IPS-18c (cell line): ENCODE results near the gene RGCC.
A peak's percentile ranks its signal among the peaks of the same experiment; 100 is the strongest.
"Not testable (repeated sequence)": the region's sequence is repeated elsewhere in the genome, so short reads cannot be mapped to it uniquely, and the experiment has no call there.

Experiments used
- H3K4me3 ChIP-seq: 2 replicates; pipeline ENCODE4 v1.7.0; 2013; ENCODE audit warnings: low read depth, mild to moderate bottlenecking, low read length, moderate library complexity; ENCODE audit not compliant: insufficient read depth
- H3K9me3 ChIP-seq: one replicate; pipeline ENCODE4 v1.6.1; 2013; ENCODE audit warnings: mild to moderate bottlenecking, low read length, moderate library complexity; ENCODE audit not compliant: control insufficient read depth, insufficient read depth

Gene RGCC, protein sequence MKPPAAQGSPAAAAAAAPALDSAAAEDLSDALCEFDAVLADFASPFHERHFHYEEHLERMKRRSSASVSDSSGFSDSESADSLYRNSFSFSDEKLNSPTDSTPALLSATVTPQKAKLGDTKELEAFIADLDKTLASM

GRCh38 chr13:41456768-41457588, at the start of gene RGCC:
Gene RGCC, plus strand, starts transcription at chr13:41457550. Its CDS starts 158 bp downstream, at chr13:41457708.
- no peaks in the 10 kb centered on the region for H3K9me3 ChIP-seq
- H3K4me3 ChIP-seq, result peak within 1 kb of the TSS; percentile 60

- H3K9me3 ChIP-seq, result no peaks in the 10 kb centered on the region
Observed at GRCh38 chr13:41408121-41408520, 49.2 kb upstream of the RGCC start.

GRCh38 chr13:41408746-41409145, 48.6 kb upstream of the RGCC start:
- Histone ChIP-seq H3K9me3 (no peaks in the 10 kb centered on the region), H3K4me3 (no peak overlapping the region)

More at GRCh38 chr13:41408121-41408520, 49.2 kb upstream of the RGCC start:
- H3K4me3 ChIP-seq, result no peak overlapping the region

- no peak overlapping the region for H3K4me3 ChIP-seq
- no peaks in the 10 kb centered on the region for H3K9me3 ChIP-seq
Observed at GRCh38 chr13:41409611-41410010, 47.7 kb upstream of the RGCC start.

DNA sequence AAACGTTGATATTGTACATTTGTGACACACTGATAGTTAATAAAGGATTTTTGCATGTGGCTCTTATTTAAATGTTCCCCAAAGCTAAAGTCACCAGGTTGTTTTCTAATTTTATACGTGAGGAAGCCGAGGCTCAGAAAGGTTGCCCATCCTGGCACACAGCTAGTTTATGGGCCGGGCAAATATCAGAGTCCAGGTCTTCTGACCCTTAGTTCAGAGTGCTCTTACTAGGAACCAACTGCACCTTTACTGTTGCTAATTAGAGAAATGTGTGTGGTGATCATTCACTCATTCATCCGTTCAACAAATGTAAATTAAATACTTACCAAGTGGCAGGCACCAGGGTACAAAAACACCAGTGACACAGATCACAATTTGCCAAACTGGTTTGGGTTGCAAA, 46.3 kb upstream of the RGCC start:
- Histone ChIP-seq H3K4me3 (no peak overlapping the region), H3K9me3 (no peaks in the 10 kb centered on the region)

- H3K4me3 ChIP-seq, result no peak overlapping the region
Observed at GRCh38 chr13:41411522-41411921, 45.8 kb upstream of the RGCC start.

DNA sequence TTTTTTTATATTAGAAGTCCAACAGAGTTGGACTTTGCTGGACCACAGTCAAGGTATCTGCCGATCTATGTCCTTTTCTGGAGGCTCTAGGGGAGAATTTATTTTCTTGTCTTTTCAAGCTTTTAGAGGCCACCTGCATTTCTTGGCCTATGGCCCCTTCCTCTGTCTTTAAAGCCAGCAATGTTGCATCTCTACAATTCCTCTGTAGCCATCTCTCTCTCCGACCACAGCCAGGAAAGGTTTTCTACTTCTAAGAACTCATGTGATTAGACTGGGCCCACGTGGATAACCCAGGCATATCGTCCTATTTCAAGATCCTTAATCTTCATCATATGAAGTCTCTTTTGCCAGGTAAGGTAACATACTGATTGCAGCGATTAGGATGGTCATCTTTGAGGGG, 43.5 kb upstream of the RGCC start:
- Histone ChIP-seq H3K9me3 (no peaks in the 10 kb centered on the region), H3K4me3 (no peak overlapping the region)

More at GRCh38 chr13:41411522-41411921, 45.8 kb upstream of the RGCC start:
- H3K9me3 ChIP-seq, result no peaks in the 10 kb centered on the region

- Histone ChIP-seq H3K9me3 (no peaks in the 10 kb centered on the region), H3K4me3 (no peak overlapping the region)
Observed at GRCh38 chr13:41416276-41416675, 41.1 kb upstream of the RGCC start.

DNA sequence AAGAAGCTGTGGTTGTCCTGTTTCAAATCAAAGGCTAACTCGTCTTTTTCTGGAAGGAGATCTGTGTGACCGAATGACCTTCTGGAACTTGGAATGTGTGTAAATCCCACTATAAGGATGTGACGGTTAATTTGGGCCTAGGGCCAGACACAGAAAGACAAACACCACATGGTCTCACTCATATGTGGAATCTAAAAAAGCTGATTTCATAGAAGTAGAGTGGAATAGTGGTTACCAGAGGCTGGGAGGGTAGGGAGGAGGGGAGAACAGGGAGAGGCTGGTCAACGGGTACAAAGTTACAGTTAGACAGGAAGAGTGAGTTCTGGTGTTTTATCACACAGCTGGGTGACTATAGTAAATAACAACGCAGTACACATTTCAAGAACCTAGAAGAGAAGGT, 39.3 kb upstream of the RGCC start:
- Histone ChIP-seq H3K9me3 (no peaks in the 10 kb centered on the region), H3K4me3 (no peak overlapping the region)

DNA sequence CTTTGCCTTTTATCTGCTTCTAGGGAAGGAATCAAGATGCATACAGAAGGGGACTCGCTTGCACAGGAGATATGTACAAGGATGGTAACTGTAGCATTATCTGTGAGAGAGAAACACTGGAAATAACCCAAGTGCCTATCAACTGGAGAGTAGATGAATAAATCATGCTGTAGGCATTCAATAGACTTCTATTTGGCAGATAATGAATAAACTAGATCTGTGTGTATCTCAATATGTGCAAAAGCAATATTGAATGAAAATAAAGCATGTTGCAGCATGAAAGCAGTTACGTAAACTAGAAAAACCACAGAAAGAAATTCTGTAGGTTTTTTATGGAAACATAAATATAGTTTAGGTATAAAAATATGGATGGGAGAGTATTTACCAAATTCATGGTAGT, 38.6 kb upstream of the RGCC start:
- Histone ChIP-seq H3K9me3 (no peaks in the 10 kb centered on the region), H3K4me3 (no peak overlapping the region)

GRCh38 chr13:41419206-41419605, 38.1 kb upstream of the RGCC start:
- H3K4me3 ChIP-seq, result no peak overlapping the region
- no peaks in the 10 kb centered on the region for H3K9me3 ChIP-seq

DNA sequence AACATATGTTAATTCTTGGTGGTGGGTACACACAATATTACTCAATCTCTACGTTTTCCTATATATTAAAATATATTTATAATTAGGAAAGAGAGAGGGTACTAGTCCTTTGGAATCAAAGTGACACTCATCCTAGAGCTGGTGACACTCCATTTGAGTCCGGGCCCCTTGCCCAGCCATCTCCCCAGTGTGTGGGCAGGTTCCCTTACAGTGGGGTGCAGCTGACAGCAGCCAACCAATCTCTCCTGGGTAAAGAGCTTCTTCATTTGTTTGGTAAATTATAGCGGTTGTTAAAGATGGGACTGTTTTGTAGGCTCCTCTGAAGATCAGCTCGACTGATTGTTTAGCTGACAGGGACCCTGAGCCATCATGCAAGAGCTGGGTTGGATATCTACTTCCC, 37.2 kb upstream of the RGCC start:
- no peaks in the 10 kb centered on the region for H3K9me3 ChIP-seq
- no peak overlapping the region for H3K4me3 ChIP-seq

- not testable (repeated sequence) for H3K9me3 ChIP-seq, H3K4me3 ChIP-seq
Observed at GRCh38 chr13:41421330-41421729, 36.0 kb upstream of the RGCC start.

- H3K4me3 ChIP-seq, H3K9me3 ChIP-seq: not testable (repeated sequence)
Observed at GRCh38 chr13:41421983-41422382, 35.4 kb upstream of the RGCC start.

DNA sequence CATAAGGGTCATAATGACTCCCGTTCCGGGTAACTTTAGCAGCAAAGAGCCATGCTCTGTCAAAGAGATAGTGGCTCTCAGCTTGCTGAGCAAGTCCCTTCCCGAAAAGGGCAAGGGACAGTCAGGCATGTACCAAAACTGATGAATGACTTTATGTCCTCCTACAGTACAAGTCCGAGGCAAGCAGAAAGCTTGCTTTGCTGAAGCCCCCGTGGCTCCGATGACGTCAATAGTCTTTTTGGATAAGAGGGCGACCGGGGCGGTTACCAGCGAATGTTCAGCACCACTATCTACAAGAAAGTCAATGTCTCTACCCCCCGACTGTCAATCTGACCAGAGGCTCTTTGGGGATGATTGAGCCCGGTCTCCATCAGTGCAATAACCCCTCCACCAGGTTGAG, 34.1 kb upstream of the RGCC start:
- H3K9me3 ChIP-seq, H3K4me3 ChIP-seq: not testable (repeated sequence)

DNA sequence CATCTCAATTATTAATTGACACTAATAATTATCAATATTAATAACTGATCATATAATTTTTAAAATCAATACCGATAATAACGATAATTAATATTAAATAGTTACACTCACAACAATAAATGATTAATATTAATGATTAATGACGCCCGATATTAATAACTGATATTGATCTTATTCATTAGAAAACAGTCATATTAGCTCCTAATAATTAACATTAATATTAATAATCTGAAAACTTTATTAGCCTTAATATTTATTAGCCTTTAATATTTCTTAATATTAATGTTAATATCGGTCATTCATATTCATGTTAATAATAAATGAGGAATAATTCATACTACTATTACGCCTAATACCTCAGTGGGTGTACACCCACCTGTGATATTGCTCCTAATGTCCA, 32.7 kb upstream of the RGCC start:
- H3K9me3 ChIP-seq, result not testable (repeated sequence)

GRCh38 chr13:41426047-41426446, 31.3 kb upstream of the RGCC start:
- Histone ChIP-seq H3K4me3 (no peak overlapping the region), H3K9me3 (no peaks in the 10 kb centered on the region)

More for the DNA sequence above, 32.7 kb upstream of the RGCC start:
- H3K4me3 ChIP-seq, result not testable (repeated sequence)

DNA sequence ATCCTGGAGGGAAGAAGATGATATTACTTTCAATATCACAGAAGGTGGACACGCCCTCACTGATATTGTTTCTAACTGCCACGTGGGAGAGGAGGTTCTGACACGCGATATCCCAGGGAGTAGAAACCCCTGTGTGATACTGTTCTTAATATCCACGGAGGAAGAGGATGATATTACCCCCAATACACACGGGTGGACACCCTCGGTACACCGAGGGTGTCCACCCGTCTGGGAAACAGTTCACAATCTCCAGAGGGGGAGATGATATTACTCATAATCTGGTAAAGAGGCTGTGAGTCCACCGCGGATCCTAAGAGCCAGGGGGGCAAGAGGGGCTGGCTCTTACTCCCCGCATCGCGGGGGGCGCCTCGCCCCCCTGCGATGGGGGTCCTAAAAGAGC, 29.7 kb upstream of the RGCC start:
- Histone ChIP-seq H3K4me3 (peak overlapping the region; percentile 46), H3K9me3 (no peaks in the 10 kb centered on the region)

- Histone ChIP-seq H3K4me3 (peak overlapping the region; percentile 46), H3K9me3 (no peaks in the 10 kb centered on the region)
Observed at GRCh38 chr13:41428155-41428554, 29.2 kb upstream of the RGCC start.
